ENCODE measurements around the gene CLBA1. TPM values are rescaled to one million over a fixed set of nuclear protein-coding genes. Genes with fewer than 3 reads are reported as not detected.

CLBA1 gene
- total RNA-seq, 1 experiment from 2014 or later, result 14.3 TPM

GRCh38 chr14:105014032-105014431 lies 28.4 kb downstream of the CLBA1 start:
- peaks cover 46% of the 10 kb centered on the region for H3K4me1 ChIP-seq (ENCODE audit: insufficient read depth, low read length, poor library complexity, severe bottlenecking)
- no peak overlapping the region for H3K4me3 ChIP-seq (ENCODE audit: low read depth, low read length, poor library complexity, severe bottlenecking)
- no peaks in the 10 kb centered on the region for H3K27me3 ChIP-seq (replicated peaks; ENCODE audit: insufficient read depth, low read depth, low read length, poor library complexity)
- POLR2A ChIA-PET (ENCODE audit: low non-redundant PET), result no interaction called here
- TF ChIP-seq EZH2 (IDR thresholded peaks at IDR 0.05; ENCODE audit: borderline replicate concordance, low read depth, low read length, poor library complexity, severe bottlenecking) (no peak), CTCF (conservative IDR thresholded peaks at IDR 0.05; ENCODE audit: low read depth, low read length) (no peak)
- H3K27ac ChIP-seq (ENCODE audit: low read depth, low read length, poor library complexity, severe bottlenecking), result no peak overlapping the region
- no TSS peak for BruUV-seq (replicated peaks)
- no peak for DNase-seq (ENCODE audit: low spot score)
- intact Hi-C loops (cut with micrococcal nuclease; ENCODE audit: unreplicated experiment), result no loop called here
- peaks cover 53% of the 10 kb centered on the region for H3K36me3 ChIP-seq (ENCODE audit: insufficient read depth, low read length, poor library complexity, severe bottlenecking)
- H3K9me3 ChIP-seq (ENCODE audit: low read depth, low read length, poor library complexity, severe bottlenecking), result no peaks in the 10 kb centered on the region
- CTCF ChIA-PET, result interaction anchor here (0.7 kb wide), 1 partner anchor 38 kb away, joined by 3 read pairs; no protein-coding TSS in a partner anchor

- no peak overlapping the region for H3K4me3 ChIP-seq (ENCODE audit: low read depth, low read length, poor library complexity, severe bottlenecking)
- DNase-seq (ENCODE audit: low spot score), result no peak
- POLR2A ChIA-PET (ENCODE audit: low non-redundant PET), result no interaction called here
- H3K4me1 ChIP-seq (ENCODE audit: insufficient read depth, low read length, poor library complexity, severe bottlenecking), result peaks cover 51% of the 10 kb centered on the region
- TF ChIP-seq CTCF (conservative IDR thresholded peaks at IDR 0.05; ENCODE audit: low read depth, low read length) (no peak), EZH2 (IDR thresholded peaks at IDR 0.05; ENCODE audit: borderline replicate concordance, low read depth, low read length, poor library complexity, severe bottlenecking) (no peak)
- CTCF ChIA-PET, result no interaction called here
- intact Hi-C loops (cut with micrococcal nuclease; ENCODE audit: unreplicated experiment), result no loop called here
- H3K27me3 ChIP-seq (replicated peaks; ENCODE audit: insufficient read depth, low read depth, low read length, poor library complexity), result no peaks in the 10 kb centered on the region
- H3K9me3 ChIP-seq (ENCODE audit: low read depth, low read length, poor library complexity, severe bottlenecking), result no peaks in the 10 kb centered on the region
- H3K27ac ChIP-seq (ENCODE audit: low read depth, low read length, poor library complexity, severe bottlenecking), result no peak overlapping the region
- peaks cover 51% of the 10 kb centered on the region for H3K36me3 ChIP-seq (ENCODE audit: insufficient read depth, low read length, poor library complexity, severe bottlenecking)
- BruUV-seq (replicated peaks), result no TSS peak
Observed at GRCh38 chr14:105014631-105015030, 29.0 kb downstream of the CLBA1 start.

- Histone ChIP-seq H3K27me3 (replicated peaks; ENCODE audit: insufficient read depth, low read depth, low read length, poor library complexity) (no peaks in the 10 kb centered on the region), H3K36me3 (ENCODE audit: insufficient read depth, low read length, poor library complexity, severe bottlenecking) (peaks cover 44% of the 10 kb centered on the region), H3K9me3 (ENCODE audit: low read depth, low read length, poor library complexity, severe bottlenecking) (no peaks in the 10 kb centered on the region), H3K4me1 (ENCODE audit: insufficient read depth, low read length, poor library complexity, severe bottlenecking) (peaks cover 51% of the 10 kb centered on the region), H3K4me3 (ENCODE audit: low read depth, low read length, poor library complexity, severe bottlenecking) (no peak overlapping the region), H3K27ac (ENCODE audit: low read depth, low read length, poor library complexity, severe bottlenecking) (no peak overlapping the region)
- ChIA-PET POLR2A (ENCODE audit: low non-redundant PET) (interaction anchor here (0.5 kb wide), 1 partner anchor 17 kb away, joined by 3 read pairs; no protein-coding TSS in a partner anchor), CTCF (no interaction called here)
- DNase-seq (ENCODE audit: low spot score), result no peak
- BruUV-seq (replicated peaks), result no TSS peak
- intact Hi-C loops (cut with micrococcal nuclease; ENCODE audit: unreplicated experiment), result no loop called here
- TF ChIP-seq EZH2 (IDR thresholded peaks at IDR 0.05; ENCODE audit: borderline replicate concordance, low read depth, low read length, poor library complexity, severe bottlenecking), result no peak
- no peak for TF ChIP-seq CTCF (conservative IDR thresholded peaks at IDR 0.05; ENCODE audit: low read depth, low read length)
Observed at GRCh38 chr14:105015242-105015641, 29.7 kb downstream of the CLBA1 start.

Measured in A673 (cell line).